Ovary (tissue), 9 donors: Measurements from ENCODE around the gene SH2B2. TPM values are rescaled to one million over a fixed set of nuclear protein-coding genes. Genes with fewer than 3 reads are reported as not detected.

ENCODE experiments used
- DNase-seq, 5 donors: peaks; one replicate each; pipeline ENCODE4 v3.0.0-alpha.2; 2019 to 2020
- H3K27ac ChIP-seq, 2 donors: fragments of 200-600 bp; one replicate each; pipeline versions ENCODE4 v1.5.1 to v1.8.0; 2019 to 2022
- H3K27me3 ChIP-seq: fragments of 200-600 bp; one replicate; pipeline ENCODE4 v1.8.0; 2022
- H3K36me3 ChIP-seq: fragments of 200-600 bp; sonication (generic); one replicate; pipeline ENCODE4 v1.5.1; 2019
- H3K4me1 ChIP-seq: one replicate; pipeline ENCODE4 v1.8.1; 2013; ENCODE audit warnings: mild to moderate bottlenecking, moderate library complexity; ENCODE audit not compliant: insufficient read depth
- H3K4me3 ChIP-seq: fragments of 200-600 bp; sonication (generic); one replicate; pipeline ENCODE4 v1.5.1; 2017
- H3K9me3 ChIP-seq, 2 donors: fragments of 200-600 bp in 1 of 2; sonication (generic) in 1 of 2; one replicate each; pipeline versions ENCODE4 v1.5.1 to v1.8.1; 2013 to 2019; ENCODE audit warnings: mild to moderate bottlenecking in 1 of 2, moderate library complexity in 1 of 2
- EP300 ChIP-seq: sonication (generic); formaldehyde crosslinking; IDR thresholded peaks from one replicate; pipeline ENCODE4 v1.6.1; 2017; ENCODE audit warnings: antibody characterized with exemption
- POLR2A ChIP-seq: fragments of 450-650 bp; IDR thresholded peaks from one replicate; pipeline ENCODE4 v1.6.1; 2017; ENCODE audit warnings: antibody characterized with exemption, mild to moderate bottlenecking, moderate library complexity
- WGBS, 3 donors: extraction: QIAGEN DNeasy Blood & Tissue Kit in 1 of 3; methylation state at CpG; one replicate each; pipeline versions ENCODE4 v1.1.5 to v1.1.7; 2013 to 2017; 5-methylcytosine and 5-hydroxymethylcytosine counted together
- intact Hi-C, 4 donors: fragments of 100-400 bp; cut with DNase I; formaldehyde crosslinking; loops; one replicate each; pipeline versions ENCODE4 v1.11.0 to v1.15.1; 2022 to 2023
- polyA plus RNA-seq, 2 donors: library from polyadenylated mRNA; stranded (reverse); fragments of 200-250 nt in 1 of 2; fragments of 350-450 nt in 1 of 2; fragmentation: Illumina TruSeq in 1 of 2; extraction: RNeasy Lipid Tissue Mini Kit (QIAGEN cat#74804) in 1 of 2; gene quantifications; one replicate each; pipeline ENCODE4 v1.2.3, GENCODE V29; 2013 to 2014
- total RNA-seq, 7 donors: library from RNA; depleted of rRNA in 2 of 7; stranded (reverse); fragments of >200 nt in 2 of 7; fragmentation: NEBNext Ultra II Directional in 3 of 7; extraction: Animal tissue kit (Norgen Biotek cat#: 25700) in 3 of 7; gene quantifications; one replicate each; pipeline versions ENCODE4 v1.1.0 to v1.2.4, GENCODE V29; 2016 to 2023
- TF ChIP-seq, protein P1 (sequence below), 3 donors: fragments of 450-650 bp in 2 of 3; fragments of 200-600 bp in 1 of 3; IDR thresholded peaks; one replicate each; pipeline versions ENCODE4 v1.5.1 to v1.8.0; 2016 to 2022; ENCODE audit warnings: antibody characterized with exemption in 3 of 3, mild to moderate bottlenecking in 1 of 3
- donor health status: DM: no; HTN: no; CAD: no; lungs with moderate emphysema.
- donor health status: DM: no; HTN: no; CAD: no.
- donor health status: Bipolar disorder and iron deficiency.
- donor health status: DM: yes; HTN: yes; CAD: no.
- donor health status: DM: no; HTN: no; CAD: no.
- donor health status: DM: yes; HTN: yes; CAD: no.

Gene SH2B2
- total and polyA plus RNA-seq, 9 donors: 1.4 to 8.9 (median 4.5) TPM

DNA sequence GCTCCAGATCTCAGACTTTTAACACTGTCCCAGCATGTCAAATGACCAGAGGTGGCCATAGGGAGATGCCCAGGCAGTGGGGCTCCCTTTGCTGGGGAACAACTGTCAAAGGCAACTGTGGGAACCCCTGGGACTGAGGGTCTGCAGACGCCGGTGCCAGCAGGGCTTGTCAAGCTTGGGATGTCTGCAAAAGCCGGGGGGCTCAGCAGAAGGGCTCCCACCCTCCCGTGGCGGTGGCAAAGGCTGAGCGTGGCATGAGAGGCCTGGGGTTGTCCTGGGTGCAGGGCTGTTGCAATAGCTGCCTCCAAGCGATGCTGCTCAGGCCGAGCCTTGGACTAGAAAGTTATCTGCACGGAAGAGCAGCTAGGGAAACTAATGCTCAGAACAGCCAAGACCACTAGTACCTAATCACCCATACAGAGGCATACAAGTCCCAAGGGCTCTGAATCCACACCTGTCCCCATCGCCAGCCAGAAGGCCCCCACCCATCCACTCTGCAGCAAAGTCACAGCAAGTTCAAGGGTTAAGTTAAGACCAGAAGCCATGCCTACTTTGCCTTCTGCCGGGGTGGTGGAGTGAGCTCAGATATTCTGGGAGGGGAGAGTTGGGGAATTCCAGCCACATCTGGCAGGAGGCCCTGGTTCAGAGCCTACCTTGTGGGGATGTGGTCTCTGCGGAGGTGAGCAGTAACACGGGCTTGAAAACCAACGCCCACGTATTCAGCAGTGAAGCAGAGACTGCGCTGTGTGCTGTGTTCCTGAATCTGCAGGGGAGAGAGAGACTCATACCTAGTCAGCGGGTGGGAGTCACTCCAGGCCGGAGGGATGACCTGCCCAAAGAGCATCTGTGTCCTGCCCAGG is 4.6 kb downstream of the SH2B2 start:
- Histone ChIP-seq H3K27ac (no peak overlapping the region), H3K9me3 (no peaks in the 10 kb centered on the region), H3K4me3 (no peak overlapping the region), H3K4me1 (peaks cover 4% of the 10 kb centered on the region), H3K27me3 (no peaks in the 10 kb centered on the region), H3K36me3 (no peaks in the 10 kb centered on the region)
- intact Hi-C loops: no loop called here
- TF ChIP-seq, protein P1, sequence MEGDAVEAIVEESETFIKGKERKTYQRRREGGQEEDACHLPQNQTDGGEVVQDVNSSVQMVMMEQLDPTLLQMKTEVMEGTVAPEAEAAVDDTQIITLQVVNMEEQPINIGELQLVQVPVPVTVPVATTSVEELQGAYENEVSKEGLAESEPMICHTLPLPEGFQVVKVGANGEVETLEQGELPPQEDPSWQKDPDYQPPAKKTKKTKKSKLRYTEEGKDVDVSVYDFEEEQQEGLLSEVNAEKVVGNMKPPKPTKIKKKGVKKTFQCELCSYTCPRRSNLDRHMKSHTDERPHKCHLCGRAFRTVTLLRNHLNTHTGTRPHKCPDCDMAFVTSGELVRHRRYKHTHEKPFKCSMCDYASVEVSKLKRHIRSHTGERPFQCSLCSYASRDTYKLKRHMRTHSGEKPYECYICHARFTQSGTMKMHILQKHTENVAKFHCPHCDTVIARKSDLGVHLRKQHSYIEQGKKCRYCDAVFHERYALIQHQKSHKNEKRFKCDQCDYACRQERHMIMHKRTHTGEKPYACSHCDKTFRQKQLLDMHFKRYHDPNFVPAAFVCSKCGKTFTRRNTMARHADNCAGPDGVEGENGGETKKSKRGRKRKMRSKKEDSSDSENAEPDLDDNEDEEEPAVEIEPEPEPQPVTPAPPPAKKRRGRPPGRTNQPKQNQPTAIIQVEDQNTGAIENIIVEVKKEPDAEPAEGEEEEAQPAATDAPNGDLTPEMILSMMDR (IDR thresholded peaks at IDR 0.05): no peak
- TF ChIP-seq EP300 (no peak), POLR2A (no peak)
- no peak for DNase-seq
- 73 to 76% (median 74%) methylated on average over 18 of the region's 18 CpGs for WGBS, 3 donors

DNA sequence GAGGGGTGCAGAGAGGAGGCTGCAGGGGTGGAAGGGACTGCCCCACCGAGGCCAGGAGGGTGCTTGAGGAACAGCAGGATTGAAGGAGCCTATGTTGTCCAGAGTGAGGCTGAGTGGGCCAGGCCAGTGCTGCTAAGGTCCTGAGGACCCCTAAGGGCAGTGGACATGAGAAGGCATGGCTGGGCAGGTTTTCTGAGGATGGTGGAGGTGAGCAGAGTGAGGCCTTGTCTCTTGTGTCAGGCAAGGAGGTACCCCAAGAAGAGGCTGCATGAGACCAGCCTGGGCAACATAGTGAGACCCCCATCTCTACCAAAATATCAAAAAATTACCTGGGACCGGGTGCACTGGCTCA is 5.2 kb downstream of the SH2B2 start:
- no peak for TF ChIP-seq EP300
- TF ChIP-seq, protein P1 (IDR thresholded peaks at IDR 0.05): no peak
- no peak for TF ChIP-seq POLR2A
- no peak for DNase-seq
- Histone ChIP-seq H3K4me1 (peaks cover 4% of the 10 kb centered on the region), H3K36me3 (no peaks in the 10 kb centered on the region), H3K9me3 (no peaks in the 10 kb centered on the region), H3K27me3 (no peaks in the 10 kb centered on the region), H3K4me3 (no peak overlapping the region), H3K27ac (no peak overlapping the region)
- 59 to 77% (median 63%) methylated on average over 2 of the region's 2 CpGs for WGBS, 3 donors
- intact Hi-C loops: no loop called here

DNA sequence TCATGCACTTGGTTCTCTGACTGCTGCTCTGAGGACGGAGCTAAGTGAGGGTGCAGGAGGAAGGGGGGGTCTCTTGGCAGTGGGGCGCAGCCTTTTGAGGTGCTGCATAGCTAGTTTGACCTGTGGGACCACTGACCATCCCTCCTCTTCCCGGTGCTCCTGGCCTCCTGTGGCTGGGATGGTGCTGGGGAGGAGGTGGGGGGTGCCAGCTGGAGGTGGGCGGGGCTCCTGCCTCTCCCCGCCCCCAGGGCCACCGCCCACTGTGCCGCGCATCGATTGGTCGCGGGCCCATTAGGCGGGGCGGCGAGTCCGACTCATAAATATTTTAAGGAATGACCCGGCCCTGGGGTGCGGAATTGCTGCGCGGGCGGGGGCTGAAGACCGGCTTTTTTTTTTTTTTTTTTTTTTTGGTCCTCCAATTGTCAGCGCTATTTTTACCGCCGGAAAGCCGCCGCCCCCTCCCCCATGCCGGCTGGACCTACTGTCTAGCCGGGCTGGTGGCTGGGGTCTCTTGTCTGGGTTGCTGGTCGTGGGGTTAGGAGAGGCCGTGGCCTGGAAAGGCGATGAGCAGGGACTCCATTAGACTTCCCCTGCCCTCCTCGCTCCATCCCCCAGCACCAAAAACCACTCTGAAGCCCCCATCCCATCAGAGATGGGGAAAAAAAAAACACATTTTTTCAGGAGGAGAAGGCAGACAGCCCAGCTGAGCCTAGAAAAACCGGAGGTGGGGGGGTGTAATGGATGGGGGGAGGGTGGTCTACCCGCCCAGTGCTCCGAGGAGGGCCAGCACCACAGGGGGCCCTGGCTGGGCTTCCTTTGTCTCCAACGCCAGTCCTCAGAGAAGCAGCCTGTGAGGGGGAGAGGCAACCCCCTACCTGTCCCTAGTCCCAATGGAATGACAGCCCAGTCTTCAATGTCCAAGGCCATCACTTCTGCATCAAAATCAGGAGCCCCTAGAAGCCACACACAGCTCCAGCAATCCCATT is 6.4 kb downstream of the SH2B2 start:
- intact Hi-C loops: no loop called here
- Histone ChIP-seq H3K9me3 (no peaks in the 10 kb centered on the region), H3K36me3 (no peaks in the 10 kb centered on the region), H3K4me1 (no peaks in the 10 kb centered on the region), H3K4me3 (no peak overlapping the region), H3K27me3 (no peaks in the 10 kb centered on the region), H3K27ac (no peak overlapping the region)
- 17 to 24% (median 19%) methylated on average over 36 of the region's 36 CpGs for WGBS, 3 donors
- TF ChIP-seq EP300: no peak
- TF ChIP-seq, protein P1 (IDR thresholded peaks at IDR 0.05): no peak
- TF ChIP-seq POLR2A: no peak
- no peak for DNase-seq

DNA sequence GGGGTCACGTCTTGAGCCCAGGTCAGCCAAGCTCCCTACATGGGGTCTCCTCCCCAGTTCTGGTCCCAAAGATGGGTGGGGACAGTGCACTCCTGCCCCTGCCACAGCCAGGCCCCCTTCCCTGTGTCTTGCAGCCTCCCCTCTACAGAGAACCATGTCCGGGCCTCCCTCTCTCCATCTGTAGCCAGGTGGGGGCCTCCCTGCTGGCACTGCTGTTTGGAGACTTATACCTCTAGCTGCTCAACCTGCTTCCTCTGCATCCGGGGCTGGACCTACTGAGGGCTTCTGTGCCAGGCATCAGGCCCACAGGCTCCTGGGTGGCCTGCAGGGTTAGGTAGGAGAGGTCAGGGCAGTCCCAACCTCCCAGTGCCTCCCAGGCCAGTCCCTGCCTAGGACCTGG is 7.9 kb downstream of the SH2B2 start:
- Histone ChIP-seq H3K27ac (no peak overlapping the region), H3K9me3 (no peaks in the 10 kb centered on the region), H3K27me3 (no peaks in the 10 kb centered on the region), H3K36me3 (no peaks in the 10 kb centered on the region), H3K4me1 (no peaks in the 10 kb centered on the region), H3K4me3 (no peak overlapping the region)
- WGBS, 3 donors: 92 to 95% (median 92%) methylated on average over 3 of the region's 3 CpGs
- intact Hi-C loops: no loop called here
- no peak for DNase-seq
- TF ChIP-seq EP300 (no peak), POLR2A (no peak)
- TF ChIP-seq, protein P1 (IDR thresholded peaks at IDR 0.05): no peak
